HFFc6 (cell line): ENCODE results near the gene SLC25A13. TPM values are rescaled to one million over a fixed set of nuclear protein-coding genes. Genes with fewer than 3 reads are reported as not detected.
A peak's percentile ranks its signal among the peaks of the same experiment; 100 is the strongest.

ENCODE experiments used
- DNase-seq: peaks from one replicate; pipeline ENCODE4 v3.0.0-alpha.2; 2018
- H3K27ac Mint-ChIP-seq: 2 replicates; pipeline ENCODE4 v1.8.0; 2020; ENCODE audit warnings: mild to moderate bottlenecking, mixed read lengths
- H3K27me3 Mint-ChIP-seq: 2 replicates; pipeline ENCODE4 v1.8.0; 2021; ENCODE audit warnings: mild to moderate bottlenecking, moderate library complexity, mixed read lengths; ENCODE audit not compliant: insufficient read depth
- H3K36me3 Mint-ChIP-seq: 2 replicates; pipeline ENCODE4 v1.8.0; 2021; ENCODE audit warnings: low read depth, mixed read lengths
- H3K4me1 Mint-ChIP-seq: 2 replicates; pipeline ENCODE4 v1.8.0; 2020; ENCODE audit warnings: low read depth, mixed read lengths
- H3K4me3 Mint-ChIP-seq: 2 replicates; pipeline ENCODE4 v1.8.0; 2020; ENCODE audit warnings: mild to moderate bottlenecking, moderate library complexity, mixed read lengths
- H3K9me3 Mint-ChIP-seq: 2 replicates; pipeline ENCODE4 v1.8.0; 2020; ENCODE audit warnings: mild to moderate bottlenecking, mixed read lengths
- CTCF ChIP-seq: fragments of 200-600 bp; sonication (generic); IDR thresholded peaks from 2 replicates; pipeline ENCODE4 v1.5.0; 2021; ENCODE audit warnings: antibody characterized with exemption, mild to moderate bottlenecking
- total RNA-seq, 6 experiments: library from RNA; stranded (reverse); fragmentation: NEBNext Ultra II Directional; extraction: Animal tissue kit (Norgen Biotek cat#: 25700); gene quantifications; 2 replicates in 1 of 6; 3 replicates in 5 of 6; pipeline ENCODE4 v1.2.3, GENCODE V29; 2021

SLC25A13 gene
- total RNA-seq, 6 experiments from 2014 or later: 7.4 to 15.4 (median 12.9) TPM

- Mint-ChIP-seq H3K4me1 (peaks cover 9% of the 10 kb centered on the region), H3K27ac (no peak overlapping the region), H3K27me3 (no peaks in the 10 kb centered on the region), H3K36me3 (peaks cover 16% of the 10 kb centered on the region), H3K9me3 (no peaks in the 10 kb centered on the region), H3K4me3 (no peak overlapping the region)
- DNase-seq: no peak
- TF ChIP-seq CTCF: no peak
Observed at GRCh38 chr7:96225251-96225650, 96.6 kb downstream of the SLC25A13 start.

DNA sequence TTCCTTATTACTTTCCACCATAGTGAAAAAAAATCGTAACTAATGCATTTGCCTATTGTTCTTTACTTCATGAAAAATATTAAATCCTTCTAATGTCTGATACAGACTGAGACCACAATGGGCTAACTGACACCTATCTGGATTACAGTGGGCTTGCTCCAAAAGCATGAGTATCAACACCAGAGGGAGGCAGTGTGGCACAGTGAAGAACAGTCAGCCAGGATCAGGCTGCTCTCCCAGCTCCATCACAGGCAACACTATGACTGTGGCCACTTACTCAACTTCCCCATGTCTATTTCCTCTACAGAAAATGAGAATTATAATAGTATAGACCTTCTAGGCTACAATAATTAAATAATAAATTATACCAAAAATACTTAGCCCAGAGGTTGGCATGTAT lies 97.2 kb downstream of the SLC25A13 start:
- Mint-ChIP-seq H3K4me1 (peaks cover 14% of the 10 kb centered on the region), H3K36me3 (peaks cover 11% of the 10 kb centered on the region), H3K27ac (no peak overlapping the region), H3K9me3 (no peaks in the 10 kb centered on the region), H3K4me3 (no peak overlapping the region), H3K27me3 (no peaks in the 10 kb centered on the region)
- DNase-seq: no peak
- TF ChIP-seq CTCF: no peak; the same call in 1 of the 2 replicates

- no peaks in the 10 kb centered on the region for H3K27me3 Mint-ChIP-seq
- DNase-seq: no peak
- H3K9me3 Mint-ChIP-seq: no peaks in the 10 kb centered on the region
- no peak for TF ChIP-seq CTCF
- peaks cover 5% of the 10 kb centered on the region for H3K36me3 Mint-ChIP-seq
- H3K4me3 Mint-ChIP-seq: no peak overlapping the region
- H3K4me1 Mint-ChIP-seq: peaks cover 20% of the 10 kb centered on the region
- H3K27ac Mint-ChIP-seq: no peak overlapping the region
Observed at GRCh38 chr7:96224073-96224472, 97.8 kb downstream of the SLC25A13 start.

DNA sequence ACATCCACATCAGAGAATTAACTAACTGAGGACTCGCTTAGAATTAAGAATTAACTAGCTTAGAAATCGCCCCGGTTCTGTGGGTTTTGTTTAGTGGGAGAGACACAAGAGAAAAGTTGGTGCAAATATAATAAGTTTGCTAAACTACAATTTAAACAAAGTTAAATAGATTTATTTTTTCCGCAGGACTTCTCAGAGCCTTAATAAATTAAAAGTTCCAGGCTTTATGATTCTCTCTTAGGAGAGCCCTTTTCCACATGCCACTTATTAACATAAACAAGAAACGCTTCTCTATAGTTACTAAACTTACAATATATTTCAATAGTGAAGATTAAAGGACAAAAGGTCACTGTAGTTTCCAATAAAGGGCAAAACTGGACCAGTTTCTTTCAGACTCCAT lies 100.0 kb downstream of the SLC25A13 start:
- H3K4me3 Mint-ChIP-seq: no peak overlapping the region
- H3K4me1 Mint-ChIP-seq: peaks cover 26% of the 10 kb centered on the region
- TF ChIP-seq CTCF: no peak
- H3K9me3 Mint-ChIP-seq: no peaks in the 10 kb centered on the region
- H3K27me3 Mint-ChIP-seq: no peaks in the 10 kb centered on the region
- H3K27ac Mint-ChIP-seq: no peak overlapping the region
- no peaks in the 10 kb centered on the region for H3K36me3 Mint-ChIP-seq
- no peak for DNase-seq

- H3K36me3 Mint-ChIP-seq: peaks cover 5% of the 10 kb centered on the region; the same call in 1 of the 2 replicates
Observed at GRCh38 chr7:96219378-96220130, 102.3 kb downstream of the SLC25A13 start.

More at GRCh38 chr7:96219378-96220130, 102.3 kb downstream of the SLC25A13 start:
- Mint-ChIP-seq H3K4me3 (peak overlapping the region; percentile 21), H3K9me3 (no peaks in the 10 kb centered on the region), H3K27ac (peak overlapping the region; percentile 70), H3K4me1 (peaks cover 26% of the 10 kb centered on the region), H3K27me3 (no peaks in the 10 kb centered on the region; the same call in 1 of the 2 replicates)
- peak; percentile 53 for DNase-seq
- no peak for TF ChIP-seq CTCF
